ENCODE data around the gene FMO1.

FMO1 gene

DNA sequence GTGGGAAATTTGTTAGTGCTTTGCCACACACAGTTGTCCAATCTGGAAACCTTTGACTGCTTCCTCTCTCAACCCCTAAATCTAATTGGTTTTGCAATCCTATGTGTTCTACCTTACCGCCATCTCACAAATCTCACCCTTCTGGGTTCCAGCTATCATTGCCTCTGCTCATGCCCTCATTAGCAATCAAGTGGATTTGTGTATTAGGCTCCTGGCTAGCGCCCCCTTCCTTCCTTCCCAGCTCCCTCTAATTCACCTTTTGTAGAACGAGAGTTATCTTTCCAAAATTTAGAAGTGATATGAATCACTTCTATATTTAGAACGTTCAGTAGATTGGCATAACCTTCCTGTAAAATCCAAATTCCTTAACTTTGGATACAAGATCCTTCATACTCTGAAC, 18.6 kb downstream of the FMO1 start:
- no peak for DNase-seq

DNA sequence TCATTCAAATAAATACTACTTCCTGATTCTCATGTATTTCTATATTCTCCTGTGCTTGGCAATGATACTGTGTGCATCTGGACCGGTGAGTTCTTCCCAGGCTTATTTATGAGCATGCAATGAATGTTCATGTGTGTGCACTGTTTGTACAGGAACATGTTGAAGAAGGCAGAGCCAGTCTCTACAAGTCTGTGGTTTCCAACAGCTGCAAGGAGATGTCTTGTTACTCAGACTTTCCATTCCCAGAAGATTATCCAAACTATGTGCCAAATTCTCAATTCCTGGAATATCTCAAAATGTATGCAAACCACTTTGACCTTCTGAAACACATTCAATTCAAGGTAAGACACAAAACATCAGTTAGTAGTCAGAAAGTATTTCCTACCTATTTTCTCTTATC, 19.1 kb downstream of the FMO1 start:
- H2AK5ac ChIP-seq (ENCODE audit: low read length, severe bottlenecking) = no peak overlapping the region
- H3K9ac ChIP-seq (ENCODE audit: low read length) = no peak overlapping the region
- H3K27ac ChIP-seq (ENCODE audit: low read length, poor library complexity, severe bottlenecking) = no peak overlapping the region
- no peak overlapping the region for H4K91ac ChIP-seq (ENCODE audit: low read length)
- H2BK12ac ChIP-seq (ENCODE audit: low read length in 2 of 2) = no peak overlapping the region
- no peaks in the 10 kb centered on the region for H3K4me1 ChIP-seq (ENCODE audit: control insufficient read depth, insufficient read depth, low read depth, low read length)
- H2BK120ac ChIP-seq (ENCODE audit: low read depth, low read length) = no peak overlapping the region
- no peak overlapping the region for H3K23ac ChIP-seq (ENCODE audit: low read length in 2 of 2)
- H3K27me3 ChIP-seq (ENCODE audit: control insufficient read depth in 1 of 2, insufficient read depth in 1 of 2, low read length in 2 of 2) = no peaks in the 10 kb centered on the region
- no peak overlapping the region for H3K4me3 ChIP-seq (ENCODE audit: insufficient read depth in 1 of 2, low read depth in 1 of 2, low read length in 2 of 2)
- DNase-seq = peak; percentile 11
- H2AFZ ChIP-seq (ENCODE audit: low read depth, low read length) = no peak overlapping the region
- H3K36me3 ChIP-seq (ENCODE audit: control insufficient read depth in 1 of 2, insufficient read depth in 2 of 2, low read depth in 1 of 2, low read length in 2 of 2) = no peaks in the 10 kb centered on the region
- H3K4ac ChIP-seq (ENCODE audit: low read depth in 1 of 2, low read length in 2 of 2) = no peak overlapping the region
- no CpG with 5 or more reads among the region's 1 CpG for WGBS
- H3K4me2 ChIP-seq (ENCODE audit: low read length, poor library complexity, severe bottlenecking) = no peak overlapping the region
- H3K9me3 ChIP-seq (ENCODE audit: control insufficient read depth, low read length) = no peaks in the 10 kb centered on the region
- no peak overlapping the region for H2BK5ac ChIP-seq (ENCODE audit: low read depth, low read length, poor library complexity, severe bottlenecking)
- no peak overlapping the region for H2BK15ac ChIP-seq (ENCODE audit: low read depth, poor library complexity, severe bottlenecking)
- no peaks in the 10 kb centered on the region for H3K79me1 ChIP-seq (replicated peaks; ENCODE audit: low read length, poor library complexity, severe bottlenecking)
- H4K8ac ChIP-seq (ENCODE audit: low read length) = no peak overlapping the region
- H3K18ac ChIP-seq (ENCODE audit: low read depth in 1 of 2, low read length in 2 of 2) = no peak overlapping the region
- no peak overlapping the region for H3K14ac ChIP-seq (ENCODE audit: low read length in 2 of 2)

More for the DNA sequence above, 18.6 kb downstream of the FMO1 start:
- Histone ChIP-seq H2BK5ac (ENCODE audit: low read depth, low read length, poor library complexity, severe bottlenecking) (no peak overlapping the region), H2AK5ac (ENCODE audit: low read length, severe bottlenecking) (no peak overlapping the region), H2BK12ac (ENCODE audit: low read length in 2 of 2) (no peak overlapping the region), H4K8ac (ENCODE audit: low read length) (no peak overlapping the region), H3K27me3 (ENCODE audit: control insufficient read depth in 1 of 2, insufficient read depth in 1 of 2, low read length in 2 of 2) (no peaks in the 10 kb centered on the region), H3K23ac (ENCODE audit: low read length in 2 of 2) (no peak overlapping the region), H3K9ac (ENCODE audit: low read length) (no peak overlapping the region), H2BK15ac (ENCODE audit: low read depth, poor library complexity, severe bottlenecking) (no peak overlapping the region), H2BK120ac (ENCODE audit: low read depth, low read length) (no peak overlapping the region), H3K4ac (ENCODE audit: low read depth in 1 of 2, low read length in 2 of 2) (no peak overlapping the region), H3K4me2 (ENCODE audit: low read length, poor library complexity, severe bottlenecking) (no peak overlapping the region), H2AFZ (ENCODE audit: low read depth, low read length) (no peak overlapping the region), H3K4me3 (ENCODE audit: insufficient read depth in 1 of 2, low read depth in 1 of 2, low read length in 2 of 2) (no peak overlapping the region), H3K79me1 (replicated peaks; ENCODE audit: low read length, poor library complexity, severe bottlenecking) (no peaks in the 10 kb centered on the region), H3K14ac (ENCODE audit: low read length in 2 of 2) (no peak overlapping the region), H4K91ac (ENCODE audit: low read length) (no peak overlapping the region), H3K9me3 (ENCODE audit: control insufficient read depth, low read length) (no peaks in the 10 kb centered on the region), H3K4me1 (ENCODE audit: control insufficient read depth, insufficient read depth, low read depth, low read length) (no peaks in the 10 kb centered on the region), H3K18ac (ENCODE audit: low read depth in 1 of 2, low read length in 2 of 2) (no peak overlapping the region), H3K27ac (ENCODE audit: low read length, poor library complexity, severe bottlenecking) (no peak overlapping the region), H3K36me3 (ENCODE audit: control insufficient read depth in 1 of 2, insufficient read depth in 2 of 2, low read depth in 1 of 2, low read length in 2 of 2) (no peaks in the 10 kb centered on the region)
- 93% methylated on average over 3 of the region's 4 CpGs for WGBS

DNA sequence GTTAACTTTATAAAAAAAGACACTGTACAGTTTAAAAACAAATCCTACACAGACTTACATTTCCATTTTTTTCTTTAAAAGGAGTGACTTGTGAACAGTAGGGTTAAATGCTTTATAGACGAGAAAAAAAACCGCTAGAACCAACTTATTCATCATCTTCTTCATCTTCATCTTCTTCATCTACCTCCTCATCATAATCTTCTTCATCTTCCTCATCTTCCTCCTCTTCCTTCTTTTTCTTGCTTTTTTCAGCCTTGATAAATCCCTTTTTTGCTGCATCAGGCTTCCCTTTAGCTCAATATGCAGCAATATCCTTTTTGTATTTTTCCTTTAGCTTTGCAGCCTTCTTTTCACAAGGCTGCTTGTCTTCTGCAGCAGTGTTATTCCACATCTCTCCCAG, 22.5 kb downstream of the FMO1 start:
- H3K79me1 ChIP-seq (replicated peaks; ENCODE audit: low read length, poor library complexity, severe bottlenecking) = no peaks in the 10 kb centered on the region
- H2BK5ac ChIP-seq (ENCODE audit: low read depth, low read length, poor library complexity, severe bottlenecking) = no peak overlapping the region
- DNase-seq = no peak
- no peak overlapping the region for H3K23ac ChIP-seq (ENCODE audit: low read length in 2 of 2)
- no peak overlapping the region for H3K4me2 ChIP-seq (ENCODE audit: low read length, poor library complexity, severe bottlenecking)
- no peak overlapping the region for H3K9ac ChIP-seq (ENCODE audit: low read length)
- 95% methylated on average over 2 of the region's 2 CpGs for WGBS
- H2BK12ac ChIP-seq (ENCODE audit: low read length in 2 of 2) = no peak overlapping the region
- H2AK5ac ChIP-seq (ENCODE audit: low read length, severe bottlenecking) = no peak overlapping the region
- H3K36me3 ChIP-seq (ENCODE audit: control insufficient read depth in 1 of 2, insufficient read depth in 2 of 2, low read depth in 1 of 2, low read length in 2 of 2) = no peaks in the 10 kb centered on the region
- no peak overlapping the region for H3K4me3 ChIP-seq (ENCODE audit: insufficient read depth in 1 of 2, low read depth in 1 of 2, low read length in 2 of 2)
- no peaks in the 10 kb centered on the region for H3K4me1 ChIP-seq (ENCODE audit: control insufficient read depth, insufficient read depth, low read depth, low read length)
- no peak overlapping the region for H2BK15ac ChIP-seq (ENCODE audit: low read depth, poor library complexity, severe bottlenecking)
- H3K14ac ChIP-seq (ENCODE audit: low read length in 2 of 2) = no peak overlapping the region
- no peak overlapping the region for H3K18ac ChIP-seq (ENCODE audit: low read depth in 1 of 2, low read length in 2 of 2)
- H3K4ac ChIP-seq (ENCODE audit: low read depth in 1 of 2, low read length in 2 of 2) = no peak overlapping the region
- H4K91ac ChIP-seq (ENCODE audit: low read length) = no peak overlapping the region
- no peak overlapping the region for H2AFZ ChIP-seq (ENCODE audit: low read depth, low read length)
- H3K27me3 ChIP-seq (ENCODE audit: control insufficient read depth in 1 of 2, insufficient read depth in 1 of 2, low read length in 2 of 2) = no peaks in the 10 kb centered on the region
- H4K8ac ChIP-seq (ENCODE audit: low read length) = no peak overlapping the region
- no peak overlapping the region for H2BK120ac ChIP-seq (ENCODE audit: low read depth, low read length)
- no peaks in the 10 kb centered on the region for H3K9me3 ChIP-seq (ENCODE audit: control insufficient read depth, low read length)
- H3K27ac ChIP-seq (ENCODE audit: low read length, poor library complexity, severe bottlenecking) = no peak overlapping the region

DNA sequence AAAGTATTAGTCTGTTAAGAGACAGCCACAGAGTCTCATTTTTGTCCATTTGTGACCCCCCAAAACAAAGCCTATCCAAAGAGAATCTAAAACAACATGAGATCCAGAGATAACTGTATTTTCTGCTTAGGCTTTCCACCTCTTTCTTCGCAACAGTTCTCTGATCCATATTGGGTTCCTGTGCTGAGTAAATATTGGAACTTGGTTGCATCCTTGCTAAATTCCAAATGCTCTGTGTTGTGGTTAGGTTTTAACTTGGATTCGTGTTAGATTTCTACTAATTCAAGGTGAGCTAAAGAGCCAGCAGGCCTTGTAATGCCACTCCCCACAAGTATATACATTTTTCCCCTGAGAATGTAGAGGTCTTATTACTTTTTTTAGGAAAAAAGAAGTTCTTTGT, 29.2 kb downstream of the FMO1 start:
- no peaks in the 10 kb centered on the region for H3K79me1 ChIP-seq (replicated peaks; ENCODE audit: low read length, poor library complexity, severe bottlenecking)
- H3K14ac ChIP-seq (ENCODE audit: low read length in 2 of 2) = no peak overlapping the region
- no peak overlapping the region for H2BK5ac ChIP-seq (ENCODE audit: low read depth, low read length, poor library complexity, severe bottlenecking)
- peaks cover 0 to 8% of the 10 kb centered on the region in 2 experiments for H3K27me3 ChIP-seq (ENCODE audit: control insufficient read depth in 1 of 2, insufficient read depth in 1 of 2, low read length in 2 of 2)
- 100% methylated on average over 1 of the region's 2 CpGs for WGBS
- H2AFZ ChIP-seq (ENCODE audit: low read depth, low read length) = no peak overlapping the region
- H4K91ac ChIP-seq (ENCODE audit: low read length) = no peak overlapping the region
- H3K4me1 ChIP-seq (ENCODE audit: control insufficient read depth, insufficient read depth, low read depth, low read length) = no peaks in the 10 kb centered on the region
- no peak overlapping the region for H3K27ac ChIP-seq (ENCODE audit: low read length, poor library complexity, severe bottlenecking)
- no peak overlapping the region for H3K4me3 ChIP-seq (ENCODE audit: insufficient read depth in 1 of 2, low read depth in 1 of 2, low read length in 2 of 2)
- H3K18ac ChIP-seq (ENCODE audit: low read depth in 1 of 2, low read length in 2 of 2) = no peak overlapping the region
- no peak overlapping the region for H4K8ac ChIP-seq (ENCODE audit: low read length)
- no peak for DNase-seq
- H2BK120ac ChIP-seq (ENCODE audit: low read depth, low read length) = no peak overlapping the region
- peaks cover 0 to 5% of the 10 kb centered on the region in 2 experiments for H3K36me3 ChIP-seq (ENCODE audit: control insufficient read depth in 1 of 2, insufficient read depth in 2 of 2, low read depth in 1 of 2, low read length in 2 of 2)
- no peak overlapping the region for H2BK12ac ChIP-seq (ENCODE audit: low read length in 2 of 2)
- no peak overlapping the region for H3K4ac ChIP-seq (ENCODE audit: low read depth in 1 of 2, low read length in 2 of 2)
- H3K23ac ChIP-seq (ENCODE audit: low read length in 2 of 2) = no peak overlapping the region
- no peak overlapping the region for H3K9ac ChIP-seq (ENCODE audit: low read length)
- H3K4me2 ChIP-seq (ENCODE audit: low read length, poor library complexity, severe bottlenecking) = no peak overlapping the region
- H2BK15ac ChIP-seq (ENCODE audit: low read depth, poor library complexity, severe bottlenecking) = no peak overlapping the region
- H2AK5ac ChIP-seq (ENCODE audit: low read length, severe bottlenecking) = no peak overlapping the region
- H3K9me3 ChIP-seq (ENCODE audit: control insufficient read depth, low read length) = no peaks in the 10 kb centered on the region
